Sigmoid colon (tissue), 7 donors: ENCODE data around the gene APLP2. TPM values are rescaled to one million over a fixed set of nuclear protein-coding genes. Genes with fewer than 3 reads are reported as not detected.

Source experiments
- DNase-seq: peaks from one replicate; pipeline ENCODE4 v3.0.0-alpha.2; 2019
- H3K27ac ChIP-seq, 4 donors: fragments of 200-600 bp; sonication (generic); one replicate each; pipeline ENCODE4 v1.5.1; 2016 to 2019; ENCODE audit warnings: mild to moderate bottlenecking in 1 of 4
- H3K27me3 ChIP-seq, 3 donors: fragments of 200-600 bp; sonication (generic); one replicate each; pipeline ENCODE4 v1.5.1; 2019; ENCODE audit warnings: mild to moderate bottlenecking in 1 of 3
- H3K36me3 ChIP-seq, 4 donors: fragments of 200-600 bp; sonication (generic); one replicate each; pipeline ENCODE4 v1.5.1; 2016 to 2019
- H3K4me1 ChIP-seq, 4 donors: fragments of 200-600 bp; sonication (generic); one replicate each; pipeline ENCODE4 v1.5.1; 2017 to 2019
- H3K4me3 ChIP-seq, 4 donors: fragments of 200-600 bp; sonication (generic); one replicate each; pipeline ENCODE4 v1.5.1; 2017 to 2019; ENCODE audit warnings: mild to moderate bottlenecking in 2 of 4, moderate library complexity in 1 of 4
- H3K9me3 ChIP-seq, 4 donors: fragments of 200-600 bp in 3 of 4; sonication (generic) in 3 of 4; one replicate each; pipeline versions ENCODE4 v1.5.1 to v1.6.1; 2013 to 2019
- EP300 ChIP-seq, 4 donors: sonication (generic); formaldehyde crosslinking; IDR thresholded peaks; one replicate each; pipeline ENCODE4 v1.6.1; 2017; ENCODE audit warnings: antibody characterized with exemption in 4 of 4
- POLR2A ChIP-seq, 2 donors: fragments of 450-650 bp; IDR thresholded peaks; one replicate each; pipeline ENCODE4 v1.6.1; 2016; ENCODE audit warnings: antibody characterized with exemption in 2 of 2, mild to moderate bottlenecking in 2 of 2, moderate library complexity in 2 of 2
- POLR2AphosphoS5 ChIP-seq, 4 donors: sonication (generic); formaldehyde crosslinking; IDR thresholded peaks; one replicate each; pipeline ENCODE4 v1.6.1; 2017; ENCODE audit warnings: antibody characterized with exemption in 4 of 4
- WGBS, 2 donors: extraction: QIAGEN DNeasy Blood & Tissue Kit; methylation state at CpG; one replicate each; pipeline ENCODE4 v1.1.7; 2013; 5-methylcytosine and 5-hydroxymethylcytosine counted together
- intact Hi-C: fragments of 100-400 bp; cut with DNase I; formaldehyde crosslinking; loops from one replicate; pipeline ENCODE4 v1.15.1; 2023
- polyA plus RNA-seq, 3 donors: library from polyadenylated mRNA; stranded (reverse); fragments of 200-250 nt; gene quantifications; one replicate each; pipeline ENCODE4 v1.2.3, GENCODE V29; 2013
- total RNA-seq, 4 donors: library from RNA; depleted of rRNA; stranded (reverse); fragments of >200 nt; gene quantifications; one replicate each; pipeline ENCODE4 v1.1.0, GENCODE V29; 2016
- TF ChIP-seq, protein P1 (sequence below), 4 experiments: fragments of 450-650 bp in 3 of 4; fragments of 200-600 bp in 1 of 4; IDR thresholded peaks; one replicate each; pipeline ENCODE4 v1.5.1; 2016 to 2019; ENCODE audit warnings: antibody characterized with exemption in 4 of 4, mild to moderate bottlenecking in 3 of 4, moderate library complexity in 2 of 4
- donor health status: healthy with polysubstance abuse.
- donor health status: Bipolar disorder and iron deficiency.
- donor health status: healthy.

The APLP2 gene
- total and polyA plus RNA-seq, 7 donors = 39.0 to 276 (median 247) TPM

DNA sequence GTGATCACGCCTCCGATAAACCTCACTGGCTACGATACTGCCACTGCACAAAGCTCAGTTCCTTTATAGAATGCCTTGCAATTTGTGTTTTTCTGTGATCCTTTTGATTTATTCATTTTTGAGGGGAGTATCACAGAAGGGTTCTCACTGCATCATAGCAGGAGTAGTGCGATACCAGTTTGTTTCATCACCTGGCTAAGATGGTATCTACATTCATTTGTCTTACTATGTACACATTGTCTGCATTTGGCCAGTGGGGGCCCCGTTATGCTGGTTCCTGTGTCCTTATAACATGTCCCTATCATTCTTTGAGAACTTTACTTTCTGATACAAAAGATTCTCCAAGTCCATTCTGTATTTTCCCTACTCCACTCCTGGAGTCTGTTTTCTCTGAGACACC is 44.6 kb downstream of the APLP2 start:
- no peaks in the 10 kb centered on the region for H3K9me3 ChIP-seq
- intact Hi-C loops = no loop called here
- no peak overlapping the region for H3K4me3 ChIP-seq
- WGBS, 2 donors = 86 to 91% methylated on average over 5 of the region's 5 CpGs
- no peak overlapping the region for H3K27ac ChIP-seq
- H3K4me1 ChIP-seq = peaks cover 0 to 17% (median 14%) of the 10 kb centered on the region in 4 donors
- no peaks in the 10 kb centered on the region for H3K27me3 ChIP-seq
- TF ChIP-seq POLR2AphosphoS5 (IDR thresholded peaks at IDR 0.05) (no peak), POLR2A (IDR thresholded peaks at IDR 0.05) (no peak), EP300 (IDR thresholded peaks at IDR 0.05) (no peak)
- TF ChIP-seq, protein P1, sequence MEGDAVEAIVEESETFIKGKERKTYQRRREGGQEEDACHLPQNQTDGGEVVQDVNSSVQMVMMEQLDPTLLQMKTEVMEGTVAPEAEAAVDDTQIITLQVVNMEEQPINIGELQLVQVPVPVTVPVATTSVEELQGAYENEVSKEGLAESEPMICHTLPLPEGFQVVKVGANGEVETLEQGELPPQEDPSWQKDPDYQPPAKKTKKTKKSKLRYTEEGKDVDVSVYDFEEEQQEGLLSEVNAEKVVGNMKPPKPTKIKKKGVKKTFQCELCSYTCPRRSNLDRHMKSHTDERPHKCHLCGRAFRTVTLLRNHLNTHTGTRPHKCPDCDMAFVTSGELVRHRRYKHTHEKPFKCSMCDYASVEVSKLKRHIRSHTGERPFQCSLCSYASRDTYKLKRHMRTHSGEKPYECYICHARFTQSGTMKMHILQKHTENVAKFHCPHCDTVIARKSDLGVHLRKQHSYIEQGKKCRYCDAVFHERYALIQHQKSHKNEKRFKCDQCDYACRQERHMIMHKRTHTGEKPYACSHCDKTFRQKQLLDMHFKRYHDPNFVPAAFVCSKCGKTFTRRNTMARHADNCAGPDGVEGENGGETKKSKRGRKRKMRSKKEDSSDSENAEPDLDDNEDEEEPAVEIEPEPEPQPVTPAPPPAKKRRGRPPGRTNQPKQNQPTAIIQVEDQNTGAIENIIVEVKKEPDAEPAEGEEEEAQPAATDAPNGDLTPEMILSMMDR (IDR thresholded peaks at IDR 0.05) = no peak
- no peak for DNase-seq
- H3K36me3 ChIP-seq = peaks cover 5 to 40% (median 10%) of the 10 kb centered on the region in 4 donors

DNA sequence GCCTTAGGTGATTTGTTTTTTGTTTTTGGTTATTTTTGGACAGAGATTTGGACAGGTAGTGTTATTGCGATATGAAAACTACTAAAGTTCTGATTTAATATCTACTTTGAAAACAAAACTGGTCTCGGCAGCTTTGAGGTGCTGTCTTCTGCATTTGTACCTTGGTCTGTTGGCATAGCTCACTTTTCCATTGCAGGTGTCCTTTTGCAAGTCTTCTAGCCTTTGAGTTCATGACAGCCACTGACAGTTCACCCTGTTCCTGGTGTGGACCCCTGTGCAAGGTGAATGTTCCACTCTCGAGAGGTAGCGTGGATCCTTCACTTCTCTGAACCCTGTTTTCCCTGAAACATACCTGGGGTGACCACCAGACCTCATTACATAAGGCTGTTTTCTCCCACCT is 45.0 kb downstream of the APLP2 start:
- Histone ChIP-seq H3K27ac (no peak overlapping the region), H3K9me3 (no peaks in the 10 kb centered on the region), H3K36me3 (peaks cover 5 to 39% (median 10%) of the 10 kb centered on the region in 4 donors), H3K4me1 (peaks cover 0 to 17% (median 10%) of the 10 kb centered on the region in 4 donors), H3K4me3 (no peak overlapping the region), H3K27me3 (no peaks in the 10 kb centered on the region)
- WGBS, 2 donors = 81 to 93% methylated on average over 4 of the region's 4 CpGs
- intact Hi-C loops = no loop called here
- no peak for TF ChIP-seq POLR2AphosphoS5 (IDR thresholded peaks at IDR 0.05)
- no peak for TF ChIP-seq POLR2A (IDR thresholded peaks at IDR 0.05)
- TF ChIP-seq, protein P1 (IDR thresholded peaks at IDR 0.05) = no peak
- TF ChIP-seq EP300 (IDR thresholded peaks at IDR 0.05) = no peak
- DNase-seq = no peak

DNA sequence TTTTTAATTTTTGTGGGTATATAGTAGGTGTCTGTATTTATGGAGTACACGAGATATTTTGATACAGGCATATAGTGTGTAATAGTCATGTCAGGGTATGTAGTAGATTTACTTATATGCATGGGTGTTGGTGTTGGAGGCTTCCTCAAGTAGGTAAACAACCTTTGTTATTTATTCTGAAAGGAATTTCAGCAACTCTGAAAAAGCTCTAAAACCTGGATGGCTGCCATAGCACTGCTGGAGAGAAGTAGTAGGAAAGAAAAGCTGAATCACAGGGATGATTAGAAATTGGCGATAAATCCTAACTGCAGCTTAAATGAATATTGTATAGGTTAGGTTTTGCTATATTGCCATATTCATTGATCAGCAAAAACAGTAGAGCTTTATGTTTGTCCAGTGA is 45.5 kb downstream of the APLP2 start:
- H3K4me1 ChIP-seq = peaks cover 0 to 17% (median 10%) of the 10 kb centered on the region in 4 donors
- no peaks in the 10 kb centered on the region for H3K9me3 ChIP-seq
- H3K36me3 ChIP-seq = peaks cover 5 to 36% (median 8%) of the 10 kb centered on the region in 4 donors
- H3K27me3 ChIP-seq = no peaks in the 10 kb centered on the region
- intact Hi-C loops = no loop called here
- TF ChIP-seq POLR2A (IDR thresholded peaks at IDR 0.05) = no peak
- TF ChIP-seq, protein P1 (IDR thresholded peaks at IDR 0.05) = no peak
- TF ChIP-seq POLR2AphosphoS5 (IDR thresholded peaks at IDR 0.05) = no peak
- no peak for TF ChIP-seq EP300 (IDR thresholded peaks at IDR 0.05)
- WGBS, 2 donors = 55 to 88% methylated on average over 2 of the region's 2 CpGs
- no peak overlapping the region for H3K4me3 ChIP-seq
- no peak overlapping the region for H3K27ac ChIP-seq
- DNase-seq = no peak

DNA sequence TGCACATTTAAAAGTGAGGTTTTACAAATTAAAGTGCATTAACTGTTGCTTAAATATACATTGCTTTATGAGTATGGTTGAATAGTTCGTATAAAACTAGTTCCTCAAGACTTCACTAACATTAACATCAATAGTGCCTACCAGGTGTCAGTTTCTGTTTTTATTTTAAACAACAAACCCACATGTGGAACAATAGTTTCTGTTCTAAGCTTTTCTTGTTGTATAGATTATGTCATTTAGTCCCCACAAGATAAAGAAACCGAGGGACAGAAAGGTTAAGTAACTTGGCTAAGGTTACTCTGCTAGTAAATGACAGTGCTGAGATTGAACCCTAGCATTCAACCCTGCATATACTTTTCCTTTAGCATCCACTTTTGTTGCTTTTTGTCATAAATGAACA is 48.5 kb downstream of the APLP2 start:
- intact Hi-C loops = no loop called here
- DNase-seq = no peak
- no peak for TF ChIP-seq POLR2AphosphoS5 (IDR thresholded peaks at IDR 0.05)
- TF ChIP-seq, protein P1 (IDR thresholded peaks at IDR 0.05) = no peak
- no peak overlapping the region for H3K27ac ChIP-seq
- H3K4me3 ChIP-seq = no peak overlapping the region
- peaks cover 9 to 22% (median 13%) of the 10 kb centered on the region in 4 donors for H3K36me3 ChIP-seq
- WGBS, 2 donors = 50 to 70% methylated on average over 2 of the region's 2 CpGs
- H3K27me3 ChIP-seq = no peaks in the 10 kb centered on the region
- H3K4me1 ChIP-seq = peaks cover 0 to 17% (median 10%) of the 10 kb centered on the region in 4 donors
- no peaks in the 10 kb centered on the region for H3K9me3 ChIP-seq
